Neuronal stem cell (in vitro differentiated cells): ENCODE measurements around the gene MGAT3.

ENCODE experiments used
- DNase-seq: peaks from one replicate; pipeline ENCODE4 v3.0.0-alpha.2; 2013; ENCODE audit warnings: low spot score
- H2AFZ ChIP-seq: one replicate; pipeline ENCODE4 v1.6.1; 2013; ENCODE audit warnings: mild to moderate bottlenecking, low read length, inconsistent platforms
- H2AK5ac ChIP-seq: 2 replicates; pipeline ENCODE4 v1.6.1; 2013; ENCODE audit warnings: low read depth, mild to moderate bottlenecking, inconsistent platforms, low read length, moderate library complexity, mixed read lengths
- H2BK120ac ChIP-seq: 2 replicates; pipeline ENCODE4 v1.6.1; 2013; ENCODE audit warnings: low read depth, mild to moderate bottlenecking, inconsistent platforms, low read length, moderate library complexity, mixed read lengths
- H2BK12ac ChIP-seq: one replicate; pipeline ENCODE4 v1.6.1; 2013; ENCODE audit warnings: low read length, inconsistent platforms
- H2BK15ac ChIP-seq: 2 replicates; pipeline ENCODE4 v1.6.1; 2013; ENCODE audit warnings: mild to moderate bottlenecking, low read length, inconsistent platforms, mixed read lengths
- H2BK5ac ChIP-seq: one replicate; pipeline ENCODE4 v1.6.1; 2013; ENCODE audit warnings: inconsistent platforms, mild to moderate bottlenecking, low read length, moderate library complexity
- H3K14ac ChIP-seq: one replicate; pipeline ENCODE4 v1.6.1; 2013; ENCODE audit warnings: low read length, inconsistent platforms
- H3K18ac ChIP-seq: 2 replicates; pipeline ENCODE4 v1.6.1; 2013; ENCODE audit warnings: low read length, inconsistent platforms
- H3K23ac ChIP-seq: 2 replicates; pipeline ENCODE4 v1.6.1; 2013; ENCODE audit warnings: low read depth, mild to moderate bottlenecking, mixed read lengths, low read length, inconsistent platforms; ENCODE audit not compliant: poor library complexity
- H3K27ac ChIP-seq: replicated peaks from 3 replicates; pipeline ENCODE4 v1.5.1; 2013; ENCODE audit warnings: low read length, inconsistent platforms
- H3K27me3 ChIP-seq, 3 experiments: 2 replicates each; pipeline ENCODE4 v1.6.1; 2013; ENCODE audit warnings: low read length in 3 of 3, mild to moderate bottlenecking in 2 of 3, inconsistent platforms in 1 of 3, low read depth in 1 of 3, mixed read lengths in 1 of 3, moderate library complexity in 1 of 3; ENCODE audit not compliant: control insufficient read depth in 3 of 3, insufficient read depth in 3 of 3
- H3K36me3 ChIP-seq, 2 donors: replicated peaks in 1 of 2; 2 replicates each; pipeline ENCODE4 v1.6.1; 2013; ENCODE audit warnings: low read length in 2 of 2; ENCODE audit not compliant: control insufficient read depth in 2 of 2, insufficient read depth in 2 of 2
- H3K4ac ChIP-seq: 2 replicates; pipeline ENCODE4 v1.6.1; 2013; ENCODE audit warnings: inconsistent platforms, mild to moderate bottlenecking, low read length, moderate library complexity
- H3K4me1 ChIP-seq, 2 donors: 1 replicate in 1 of 2; 2 replicates in 1 of 2; pipeline ENCODE4 v1.6.1; 2013; ENCODE audit warnings: low read length in 2 of 2, low read depth in 1 of 2; ENCODE audit not compliant: control insufficient read depth in 2 of 2, insufficient read depth in 1 of 2
- H3K4me2 ChIP-seq: one replicate; pipeline ENCODE4 v1.6.1; 2013; ENCODE audit warnings: mild to moderate bottlenecking, low read length, inconsistent platforms; ENCODE audit not compliant: insufficient read depth, poor library complexity, severe bottlenecking
- H3K4me3 ChIP-seq, 2 donors: 2 replicates each; pipeline ENCODE4 v1.5.1; 2013; ENCODE audit warnings: low read length in 2 of 2, mild to moderate bottlenecking in 2 of 2, inconsistent platforms in 1 of 2, moderate library complexity in 1 of 2
- H3K79me1 ChIP-seq: one replicate; pipeline ENCODE4 v1.6.1; 2013; ENCODE audit warnings: low read depth, mild to moderate bottlenecking, inconsistent platforms, low read length, moderate library complexity
- H3K9ac ChIP-seq: one replicate; pipeline ENCODE4 v1.6.1; 2013; ENCODE audit warnings: mild to moderate bottlenecking, low read depth, low read length, inconsistent platforms; ENCODE audit not compliant: poor library complexity
- H3K9me3 ChIP-seq, 2 donors: replicated peaks in 1 of 2; 2 replicates each; pipeline versions ENCODE3 to v1.6.1; 2013; ENCODE audit warnings: low read length in 2 of 2, mild to moderate bottlenecking in 2 of 2, inconsistent platforms in 1 of 2, low read depth in 1 of 2, mixed read lengths in 1 of 2, moderate library complexity in 1 of 2; ENCODE audit not compliant: control insufficient read depth in 2 of 2, insufficient read depth in 1 of 2
- H4K8ac ChIP-seq: one replicate; pipeline ENCODE4 v1.6.1; 2013; ENCODE audit warnings: low read depth, mild to moderate bottlenecking, inconsistent platforms, low read length, moderate library complexity
- H4K91ac ChIP-seq: one replicate; pipeline ENCODE4 v1.6.1; 2013; ENCODE audit warnings: low read length, low read depth, mild to moderate bottlenecking, inconsistent platforms; ENCODE audit not compliant: poor library complexity
- WGBS, 2 donors: extraction: QIAGEN DNeasy Blood & Tissue Kit; methylation state at CpG; one replicate each; pipeline ENCODE4 v1.1.7; 2013; ENCODE audit warnings: missing lambda C conversion rate in 2 of 2, mixed read lengths in 1 of 2; ENCODE audit not compliant: insufficient read length in 2 of 2, insufficient replicate concordance in 1 of 2; ENCODE audit errors: extremely low coverage in 2 of 2; 5-methylcytosine and 5-hydroxymethylcytosine counted together

The MGAT3 gene

GRCh38 chr22:39448205-39449054, 8.4 kb upstream of the MGAT3 start:
- Histone ChIP-seq H3K18ac (peak overlapping the region; percentile 79), H3K9ac (peak overlapping the region; percentile 32), H3K4me1 (peaks cover 17 to 21% of the 10 kb centered on the region in 2 donors), H4K91ac (peak overlapping the region; percentile 56), H3K4me2 (no peak overlapping the region), H2BK15ac (peak overlapping the region; percentile 42), H3K36me3 (no peaks in the 10 kb centered on the region), H2AFZ (peak overlapping the region; percentile 76), H3K27me3 (peaks cover 0 to 5% (median 0%) of the 10 kb centered on the region in 3 experiments), H3K79me1 (no peaks in the 10 kb centered on the region), H3K4me3 (peak overlapping the region in 1 of 2 donors; percentile 28), H2BK5ac (no peak overlapping the region), H2BK120ac (no peak overlapping the region), H3K27ac (no peak overlapping the region), H4K8ac (no peak overlapping the region), H3K9me3 (no peaks in the 10 kb centered on the region), H3K23ac (peak overlapping the region; percentile 45), H2AK5ac (peak overlapping the region; percentile 42), H3K4ac (no peak overlapping the region), H2BK12ac (peak overlapping the region; percentile 11), H3K14ac (peak overlapping the region; percentile 10)
- DNase-seq, result no peak
- no CpG with 5 or more reads among the region's 19 CpGs for WGBS, 2 donors

- Histone ChIP-seq H3K14ac (no peak overlapping the region), H2BK120ac (no peak overlapping the region), H2AFZ (no peak overlapping the region), H4K91ac (peak overlapping the region; percentile 70), H3K27me3 (peaks cover 0 to 5% (median 0%) of the 10 kb centered on the region in 3 experiments), H2BK12ac (peak overlapping the region; percentile 31), H3K4me1 (peaks cover 28 to 33% of the 10 kb centered on the region in 2 donors), H2BK5ac (no peak overlapping the region), H3K23ac (no peak overlapping the region), H3K18ac (no peak overlapping the region), H2BK15ac (no peak overlapping the region), H4K8ac (no peak overlapping the region), H3K79me1 (no peaks in the 10 kb centered on the region), H3K9me3 (no peaks in the 10 kb centered on the region), H3K4ac (no peak overlapping the region), H2AK5ac (peak overlapping the region; percentile 57), H3K4me2 (no peak overlapping the region), H3K4me3 (no peak overlapping the region), H3K27ac (no peak overlapping the region), H3K36me3 (no peaks in the 10 kb centered on the region), H3K9ac (no peak overlapping the region)
- no peak for DNase-seq
- WGBS, 2 donors, result no CpG with 5 or more reads among the region's 6 CpGs
These were observed 7.1 kb upstream of the MGAT3 start for GRCh38 chr22:39449708-39450107.

- H3K18ac ChIP-seq, result peak overlapping the region; percentile 21
- no peak for DNase-seq
- H3K9me3 ChIP-seq, result no peaks in the 10 kb centered on the region
- H2AK5ac ChIP-seq, result no peak overlapping the region
- no CpG with 5 or more reads among the region's 13 CpGs for WGBS, 2 donors
- no peaks in the 10 kb centered on the region for H3K36me3 ChIP-seq
- H3K4me1 ChIP-seq, result peaks cover 31 to 36% of the 10 kb centered on the region in 2 donors
- no peak overlapping the region for H3K4me2 ChIP-seq
- no peak overlapping the region for H3K9ac ChIP-seq
- H3K23ac ChIP-seq, result no peak overlapping the region
- H3K27ac ChIP-seq, result no peak overlapping the region
- H2BK15ac ChIP-seq, result no peak overlapping the region
- no peak overlapping the region for H3K4ac ChIP-seq
- no peak overlapping the region for H3K4me3 ChIP-seq
- H2BK120ac ChIP-seq, result no peak overlapping the region
- H3K79me1 ChIP-seq, result no peaks in the 10 kb centered on the region
- H3K27me3 ChIP-seq, result peaks cover 0 to 5% (median 0%) of the 10 kb centered on the region in 3 experiments
- H4K8ac ChIP-seq, result no peak overlapping the region
- peak overlapping the region; percentile 44 for H4K91ac ChIP-seq
- no peak overlapping the region for H3K14ac ChIP-seq
- H2BK5ac ChIP-seq, result no peak overlapping the region
- H2AFZ ChIP-seq, result no peak overlapping the region
- no peak overlapping the region for H2BK12ac ChIP-seq
These were observed 6.4 kb upstream of the MGAT3 start for GRCh38 chr22:39450258-39450955.

GRCh38 chr22:39452740-39453040, 4.1 kb upstream of the MGAT3 start:
- Histone ChIP-seq H3K27me3 (peaks cover 0 to 5% (median 3%) of the 10 kb centered on the region in 3 experiments), H2BK5ac (no peak overlapping the region), H3K4me1 (peaks cover 31 to 36% of the 10 kb centered on the region in 2 donors), H3K4me3 (no peak overlapping the region), H3K23ac (no peak overlapping the region), H2BK15ac (peak overlapping the region; percentile 96), H2AFZ (no peak overlapping the region), H3K9ac (no peak overlapping the region), H2BK120ac (peak overlapping the region; percentile 29), H4K8ac (no peak overlapping the region), H3K4ac (no peak overlapping the region), H3K9me3 (peaks cover 0 to 2% of the 10 kb centered on the region in 2 donors), H3K79me1 (peaks cover 5% of the 10 kb centered on the region), H2AK5ac (peak overlapping the region; percentile 100), H3K27ac (no peak overlapping the region), H3K14ac (no peak overlapping the region), H4K91ac (no peak overlapping the region), H3K4me2 (no peak overlapping the region), H3K36me3 (no peaks in the 10 kb centered on the region), H2BK12ac (no peak overlapping the region), H3K18ac (peak overlapping the region; percentile 33)
- DNase-seq, result no peak
- no CpG with 5 or more reads among the region's 6 CpGs for WGBS, 2 donors
